CD14-positive monocyte (primary cell): Measurements from ENCODE around the gene DGKI. TPM values are rescaled to one million over a fixed set of nuclear protein-coding genes. Genes with fewer than 3 reads are reported as not detected.

Source experiments
- DNase-seq, 3 donors: peaks; one replicate each; pipeline ENCODE4 v3.0.0-alpha.2; 2011 to 2022
- H2AFZ ChIP-seq: 2 replicates; pipeline ENCODE4 v1.6.0; 2012; ENCODE audit warnings: mild to moderate bottlenecking, low read depth, low read length, inconsistent platforms; ENCODE audit not compliant: insufficient read depth, poor library complexity, severe bottlenecking
- H3K27ac ChIP-seq, 2 donors: 1 replicate in 1 of 2; 2 replicates in 1 of 2; pipeline ENCODE4 v1.5.1; 2012 to 2013; ENCODE audit warnings: low read length in 2 of 2, control low read depth in 1 of 2, inconsistent platforms in 1 of 2, low read depth in 1 of 2, mild to moderate bottlenecking in 1 of 2
- H3K27me3 ChIP-seq, 2 donors: one replicate each; pipeline versions ENCODE4 v1.6.0 to v1.6.1; 2011 to 2013; ENCODE audit warnings: low read length in 2 of 2; ENCODE audit not compliant: control insufficient read depth in 2 of 2, insufficient read depth in 2 of 2
- H3K36me3 ChIP-seq, 2 donors: replicated peaks in 1 of 2; 1 replicate in 1 of 2; 2 replicates in 1 of 2; pipeline versions ENCODE4 v1.5.1 to v1.6.1; 2012 to 2013; ENCODE audit warnings: low read length in 2 of 2, control low read depth in 1 of 2, inconsistent platforms in 1 of 2, mild to moderate bottlenecking in 1 of 2; ENCODE audit not compliant: insufficient read depth in 2 of 2, control insufficient read depth in 1 of 2
- H3K4me1 ChIP-seq, 2 donors: 1 replicate in 1 of 2; 2 replicates in 1 of 2; pipeline versions ENCODE4 v1.5.1 to v1.6.1; 2012 to 2013; ENCODE audit warnings: low read length in 2 of 2, control low read depth in 1 of 2, inconsistent platforms in 1 of 2, mild to moderate bottlenecking in 1 of 2, moderate library complexity in 1 of 2; ENCODE audit not compliant: insufficient read depth in 2 of 2, control insufficient read depth in 1 of 2
- H3K4me2 ChIP-seq: replicated peaks from 2 replicates; pipeline ENCODE3; 2012; ENCODE audit warnings: low read length, moderate library complexity, mild to moderate bottlenecking; ENCODE audit not compliant: poor library complexity, severe bottlenecking; ENCODE audit errors: extremely low read depth
- H3K4me3 ChIP-seq, 3 experiments: fragments of 200-600 bp in 1 of 3; sonication (generic) in 1 of 3; replicated peaks in 1 of 3; 1 replicate in 2 of 3; 2 replicates in 1 of 3; pipeline ENCODE4 v1.5.1; 2011 to 2013; ENCODE audit warnings: low read length in 3 of 3, mild to moderate bottlenecking in 3 of 3, control low read depth in 2 of 3, low read depth in 2 of 3, inconsistent platforms in 1 of 3, moderate library complexity in 1 of 3
- H3K79me2 ChIP-seq: 2 replicates; pipeline ENCODE4 v1.6.0; 2012; ENCODE audit warnings: mild to moderate bottlenecking, control low read depth, inconsistent platforms, low read length, moderate library complexity; ENCODE audit not compliant: insufficient read depth
- H3K9ac ChIP-seq: 2 replicates; pipeline ENCODE4 v1.6.0; 2017; ENCODE audit warnings: low read length, mild to moderate bottlenecking; ENCODE audit not compliant: insufficient read depth, poor library complexity, severe bottlenecking
- H3K9me3 ChIP-seq, 2 donors: replicated peaks in 1 of 2; 1 replicate in 1 of 2; 2 replicates in 1 of 2; pipeline versions ENCODE4 v1.5.1 to v1.6.1; 2012 to 2013; ENCODE audit warnings: low read length in 2 of 2, control low read depth in 1 of 2; ENCODE audit not compliant: control insufficient read depth in 1 of 2, insufficient read depth in 1 of 2
- H4K20me1 ChIP-seq: 2 replicates; pipeline ENCODE4 v1.6.0; 2012; ENCODE audit warnings: mild to moderate bottlenecking, low read length, control low read depth, moderate library complexity; ENCODE audit not compliant: insufficient read depth
- H3K27ac Mint-ChIP-seq, 7 donors: one replicate each; pipeline ENCODE4 v1.8.0; 2020; ENCODE audit warnings: mild to moderate bottlenecking in 7 of 7, mixed read lengths in 7 of 7, moderate library complexity in 6 of 7, inconsistent platforms in 2 of 7
- H3K27me3 Mint-ChIP-seq, 3 donors: one replicate each; pipeline ENCODE4 v1.8.0; 2021 to 2022; ENCODE audit warnings: low read depth in 3 of 3, mild to moderate bottlenecking in 3 of 3, mixed read lengths in 3 of 3, moderate library complexity in 3 of 3, inconsistent platforms in 1 of 3
- H3K36me3 Mint-ChIP-seq, 2 donors: one replicate each; pipeline ENCODE4 v1.8.0; 2020; ENCODE audit warnings: mixed read lengths in 2 of 2, inconsistent platforms in 1 of 2, mild to moderate bottlenecking in 1 of 2
- H3K4me1 Mint-ChIP-seq: one replicate; pipeline ENCODE4 v1.8.0; 2020; ENCODE audit warnings: mild to moderate bottlenecking, mixed read lengths
- H3K4me3 Mint-ChIP-seq, 2 donors: one replicate each; pipeline ENCODE4 v1.8.0; 2020; ENCODE audit warnings: mild to moderate bottlenecking in 2 of 2, mixed read lengths in 2 of 2, moderate library complexity in 1 of 2
- H3K9me3 Mint-ChIP-seq, 7 donors: one replicate each; pipeline ENCODE4 v1.8.0; 2020 to 2022; ENCODE audit warnings: mixed read lengths in 7 of 7, mild to moderate bottlenecking in 6 of 7, moderate library complexity in 6 of 7, inconsistent platforms in 2 of 7
- WGBS: methylation state at CpG from one replicate; pipeline ENCODE4 v1.1.5; 2013; ENCODE audit warnings: missing lambda C conversion rate; ENCODE audit not compliant: insufficient coverage; 5-methylcytosine and 5-hydroxymethylcytosine counted together
- intact Hi-C, 2 donors: fragments of 100-400 bp; cut with micrococcal nuclease; formaldehyde crosslinking; loops; one replicate each; pipeline versions ENCODE4 v1.15.0 to v1.15.1; 2023
- polyA plus RNA-seq, 3 donors: library from polyadenylated mRNA; depleted of rRNA in 1 of 3; unstranded in 2 of 3; stranded (reverse) in 1 of 3; fragments of 300-500 nt in 2 of 3; fragments of >200 nt in 1 of 3; fragmentation: Illumina TruSeq in 2 of 3; gene quantifications; 1 replicate in 2 of 3; 2 replicates in 1 of 3; pipeline ENCODE4 v1.2.3, GENCODE V29; 2012 to 2021
- TF ChIP-seq, protein P1 (sequence below): fragments of 200-600 bp; IDR thresholded peaks from one replicate; pipeline ENCODE4 v1.8.0; 2022; ENCODE audit warnings: antibody characterized with exemption, mild to moderate bottlenecking

DGKI gene
- polyA plus RNA-seq, 3 donors = not detected

DNA sequence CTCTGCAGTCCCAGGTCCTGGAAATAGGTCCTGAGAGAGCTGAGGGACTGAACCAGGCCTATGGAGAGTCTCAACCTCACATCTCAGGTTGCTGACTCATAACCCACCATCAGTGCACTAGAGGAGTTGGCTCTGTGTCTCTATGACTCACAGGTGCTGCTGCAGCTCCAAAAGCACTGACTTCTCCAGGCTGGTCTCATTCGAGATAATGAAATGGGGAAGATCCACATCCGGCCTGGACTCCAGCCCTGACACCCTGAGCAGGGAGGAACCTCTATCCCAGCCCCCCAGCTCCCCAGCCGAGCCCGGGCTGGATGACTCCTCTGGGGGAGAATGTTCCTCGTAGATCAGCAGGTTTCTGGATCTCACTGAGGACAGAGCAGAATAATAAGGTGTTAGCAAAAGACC lies 35.5 kb upstream of the DGKI start:
- H3K4me2 ChIP-seq = no peak overlapping the region
- no peaks in the 10 kb centered on the region for H4K20me1 ChIP-seq
- no peaks in the 10 kb centered on the region for H3K4me1 ChIP-seq
- H3K9me3 ChIP-seq = peaks cover 4 to 7% of the 10 kb centered on the region in 2 donors
- no peak overlapping the region for H3K27ac ChIP-seq
- H3K27ac Mint-ChIP-seq = no peak overlapping the region
- H3K27me3 Mint-ChIP-seq = no peaks in the 10 kb centered on the region
- DNase-seq = no peak
- H3K9ac ChIP-seq = no peak overlapping the region
- H3K4me1 Mint-ChIP-seq = no peaks in the 10 kb centered on the region
- no CpG with 5 or more reads among the region's 5 CpGs for WGBS
- intact Hi-C loops = no loop called here
- H3K36me3 Mint-ChIP-seq = peaks cover 90 to 91% of the 10 kb centered on the region in 2 donors
- H2AFZ ChIP-seq = no peak overlapping the region
- H3K4me3 Mint-ChIP-seq = no peak overlapping the region
- H3K27me3 ChIP-seq = no peaks in the 10 kb centered on the region
- H3K79me2 ChIP-seq = no peaks in the 10 kb centered on the region
- H3K9me3 Mint-ChIP-seq = peaks cover 0 to 8% (median 3%) of the 10 kb centered on the region in 7 donors
- H3K4me3 ChIP-seq = no peak overlapping the region
- H3K36me3 ChIP-seq = peaks cover 82 to 100% of the 10 kb centered on the region in 2 donors
- TF ChIP-seq, protein P1, sequence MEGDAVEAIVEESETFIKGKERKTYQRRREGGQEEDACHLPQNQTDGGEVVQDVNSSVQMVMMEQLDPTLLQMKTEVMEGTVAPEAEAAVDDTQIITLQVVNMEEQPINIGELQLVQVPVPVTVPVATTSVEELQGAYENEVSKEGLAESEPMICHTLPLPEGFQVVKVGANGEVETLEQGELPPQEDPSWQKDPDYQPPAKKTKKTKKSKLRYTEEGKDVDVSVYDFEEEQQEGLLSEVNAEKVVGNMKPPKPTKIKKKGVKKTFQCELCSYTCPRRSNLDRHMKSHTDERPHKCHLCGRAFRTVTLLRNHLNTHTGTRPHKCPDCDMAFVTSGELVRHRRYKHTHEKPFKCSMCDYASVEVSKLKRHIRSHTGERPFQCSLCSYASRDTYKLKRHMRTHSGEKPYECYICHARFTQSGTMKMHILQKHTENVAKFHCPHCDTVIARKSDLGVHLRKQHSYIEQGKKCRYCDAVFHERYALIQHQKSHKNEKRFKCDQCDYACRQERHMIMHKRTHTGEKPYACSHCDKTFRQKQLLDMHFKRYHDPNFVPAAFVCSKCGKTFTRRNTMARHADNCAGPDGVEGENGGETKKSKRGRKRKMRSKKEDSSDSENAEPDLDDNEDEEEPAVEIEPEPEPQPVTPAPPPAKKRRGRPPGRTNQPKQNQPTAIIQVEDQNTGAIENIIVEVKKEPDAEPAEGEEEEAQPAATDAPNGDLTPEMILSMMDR = no peak

DNA sequence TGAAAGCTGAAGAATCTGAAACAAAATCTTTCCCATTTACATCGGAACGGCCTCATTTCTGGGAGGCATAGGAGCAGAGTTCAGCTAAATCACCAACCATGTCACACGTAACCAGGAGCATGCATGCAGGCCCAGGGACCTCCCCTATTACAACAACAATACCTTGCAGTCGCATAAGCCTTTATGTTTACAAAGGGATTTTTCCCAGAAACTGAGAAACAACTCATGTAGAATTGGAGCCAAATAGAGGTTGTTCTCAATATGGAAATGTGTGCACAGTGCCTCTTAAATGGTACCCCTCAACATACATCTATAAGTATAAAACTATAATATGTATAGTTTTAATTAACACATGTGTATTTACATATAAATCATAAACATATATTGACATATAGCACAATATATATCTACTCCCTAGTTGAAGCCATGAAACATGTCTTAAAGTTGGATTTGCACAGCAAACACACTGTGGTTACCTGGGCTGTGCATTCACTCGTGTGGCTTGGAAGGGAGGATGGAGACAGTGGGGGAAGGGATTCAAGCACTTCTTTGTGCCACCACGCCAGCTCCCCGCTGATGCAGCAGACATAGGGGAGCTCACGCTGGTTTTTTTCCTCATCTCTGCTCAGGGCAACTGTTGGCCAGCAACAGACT lies 35.0 kb upstream of the DGKI start:
- TF ChIP-seq, protein P1 = no peak
- peaks cover 0 to 8% (median 3%) of the 10 kb centered on the region in 7 donors for H3K9me3 Mint-ChIP-seq
- intact Hi-C loops = no loop called here
- Histone ChIP-seq H3K4me2 (no peak overlapping the region), H3K36me3 (peaks cover 83 to 100% of the 10 kb centered on the region in 2 donors), H2AFZ (no peak overlapping the region), H3K9me3 (peaks cover 4 to 7% of the 10 kb centered on the region in 2 donors), H3K27ac (no peak overlapping the region), H3K4me1 (no peaks in the 10 kb centered on the region), H3K79me2 (no peaks in the 10 kb centered on the region), H3K27me3 (no peaks in the 10 kb centered on the region), H3K4me3 (no peak overlapping the region), H3K9ac (no peak overlapping the region), H4K20me1 (no peaks in the 10 kb centered on the region)
- no peak overlapping the region for H3K4me3 Mint-ChIP-seq
- 96% methylated on average over 4 of the region's 8 CpGs for WGBS
- no peak overlapping the region for H3K27ac Mint-ChIP-seq
- no peaks in the 10 kb centered on the region for H3K4me1 Mint-ChIP-seq
- peaks cover 90 to 95% of the 10 kb centered on the region in 2 donors for H3K36me3 Mint-ChIP-seq
- no peaks in the 10 kb centered on the region for H3K27me3 Mint-ChIP-seq
- no peak for DNase-seq
